ENCODE results near the gene C1R.

Gene C1R

GRCh38 chr12:7092229-7092985, at the start of gene C1R:
Gene C1R (minus strand): TSS chr12:7092445. CDS start chr12:7092388, 57 bp downstream.
- peak; percentile 65 for DNase-seq

DNA sequence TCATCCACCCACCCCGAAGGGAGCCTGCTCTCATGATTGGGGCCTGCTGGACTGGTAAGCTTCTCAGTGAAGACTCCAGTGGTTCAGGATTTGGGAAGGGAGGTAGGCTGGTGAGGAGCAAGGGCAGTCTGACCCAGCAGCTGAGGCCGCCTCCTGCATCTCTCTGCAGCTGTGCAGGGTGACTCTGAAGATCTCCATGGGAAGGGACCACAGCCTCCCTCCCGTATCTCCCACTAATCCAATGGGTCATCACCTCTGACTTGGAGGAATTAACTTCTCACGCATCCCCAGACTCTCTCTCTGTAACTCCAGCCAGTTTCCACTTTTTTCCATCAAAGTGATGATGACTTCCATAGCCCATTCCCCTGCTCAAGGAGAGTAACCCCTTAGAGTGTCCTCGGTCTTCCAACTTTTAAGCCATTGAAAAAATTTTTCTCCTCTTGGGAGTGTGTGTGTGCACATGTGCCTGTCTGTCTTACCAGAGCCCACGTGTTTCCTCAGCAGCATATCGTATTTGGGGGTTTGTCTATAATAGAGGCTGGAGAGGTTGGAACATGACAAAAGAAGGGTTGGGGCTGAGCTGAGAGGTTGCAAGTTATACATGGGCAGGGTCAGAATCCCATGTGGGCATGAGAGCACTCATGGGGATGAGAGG, 49.2 kb upstream of the C1R start:
- no peak for DNase-seq

GRCh38 chr12:7139200-7139599, 47.0 kb upstream of the C1R start:
- no peak for DNase-seq

GRCh38 chr12:7137908-7138307, 45.7 kb upstream of the C1R start:
- no peak for DNase-seq

- DNase-seq = no peak
These were observed 44.4 kb upstream of the C1R start for GRCh38 chr12:7136676-7137075.

GRCh38 chr12:7136071-7136470, 43.8 kb upstream of the C1R start:
- no peak for DNase-seq

GRCh38 chr12:7134396-7135166, 42.3 kb upstream of the C1R start:
- no peak for DNase-seq

DNA sequence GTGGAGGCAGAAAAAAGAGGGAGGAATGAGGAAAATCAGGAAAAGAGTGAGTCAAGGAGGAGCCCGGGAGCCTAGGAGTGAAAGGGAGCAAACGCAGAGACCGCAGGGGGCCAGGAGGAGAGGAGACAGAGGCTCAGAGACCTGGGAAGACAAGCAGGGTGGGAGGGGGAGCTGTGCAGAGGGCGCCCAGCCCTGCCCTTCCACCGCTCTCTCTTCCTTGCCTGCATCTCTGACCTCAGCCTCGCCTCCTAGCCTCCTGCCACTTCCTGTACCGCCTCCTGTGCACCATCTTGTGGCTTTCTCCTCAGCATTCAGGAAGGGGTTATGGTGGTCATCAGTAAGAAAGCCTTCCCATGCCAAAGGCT, 39.2 kb upstream of the C1R start:
- DNase-seq = peak; percentile 71

DNA sequence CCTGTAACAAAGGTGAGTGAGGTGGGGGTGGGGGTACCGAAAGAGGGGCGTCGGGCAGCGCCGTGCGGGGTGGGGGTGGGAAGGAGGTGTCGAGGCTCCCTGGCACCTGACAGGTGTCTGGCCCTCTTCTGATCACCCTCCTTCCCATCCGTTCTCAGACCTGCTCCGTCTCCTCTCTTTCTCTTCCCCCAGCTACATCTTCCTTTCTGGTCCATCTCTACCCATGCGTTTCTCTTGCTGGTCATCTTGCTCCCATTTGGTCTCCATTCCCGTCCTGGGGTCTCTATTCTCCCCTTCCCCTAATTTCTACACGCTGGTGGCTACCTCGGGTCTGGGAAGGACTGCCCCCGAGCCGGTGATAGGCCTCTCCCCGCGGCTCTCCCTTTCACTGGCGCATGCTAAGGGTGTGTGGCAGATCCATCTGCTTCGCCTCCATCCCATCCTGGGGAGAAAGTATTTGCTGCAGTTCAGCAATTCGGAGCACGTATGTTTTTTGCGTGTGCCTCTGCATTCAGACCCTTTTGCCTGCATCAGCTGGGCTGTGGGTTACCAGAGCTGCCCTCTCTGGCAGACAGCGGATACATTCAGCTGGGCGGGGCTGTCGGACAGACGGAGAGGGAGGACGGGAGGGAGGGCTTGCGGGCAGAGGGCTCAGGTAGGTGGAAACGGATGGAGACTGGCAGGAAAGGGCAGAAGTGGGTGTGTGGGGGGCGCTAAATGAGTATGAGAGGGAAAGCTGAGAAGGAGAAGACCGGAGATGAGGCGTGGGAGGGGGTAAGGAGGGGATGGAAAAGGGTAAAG, 38.7 kb upstream of the C1R start:
- peak; percentile 73 for DNase-seq

GRCh38 chr12:7129872-7130691, 37.8 kb upstream of the C1R start, which contains the start of gene CLSTN3:
Gene CLSTN3 (plus strand): TSS chr12:7130371. CDS start chr12:7130649, 278 bp downstream.
- peak; percentile 80 for DNase-seq

- no peak for DNase-seq
These were observed 37.1 kb upstream of the C1R start for GRCh38 chr12:7129287-7129871.

GRCh38 chr12:7128681-7129286, 36.5 kb upstream of the C1R start, which contains the start of gene RBP5:
Gene RBP5 (minus strand): TSS chr12:7128889. CDS start chr12:7128775, 114 bp downstream.
- DNase-seq = no peak

- no peak for DNase-seq
These were observed 35.8 kb upstream of the C1R start for GRCh38 chr12:7127916-7128626.

DNA sequence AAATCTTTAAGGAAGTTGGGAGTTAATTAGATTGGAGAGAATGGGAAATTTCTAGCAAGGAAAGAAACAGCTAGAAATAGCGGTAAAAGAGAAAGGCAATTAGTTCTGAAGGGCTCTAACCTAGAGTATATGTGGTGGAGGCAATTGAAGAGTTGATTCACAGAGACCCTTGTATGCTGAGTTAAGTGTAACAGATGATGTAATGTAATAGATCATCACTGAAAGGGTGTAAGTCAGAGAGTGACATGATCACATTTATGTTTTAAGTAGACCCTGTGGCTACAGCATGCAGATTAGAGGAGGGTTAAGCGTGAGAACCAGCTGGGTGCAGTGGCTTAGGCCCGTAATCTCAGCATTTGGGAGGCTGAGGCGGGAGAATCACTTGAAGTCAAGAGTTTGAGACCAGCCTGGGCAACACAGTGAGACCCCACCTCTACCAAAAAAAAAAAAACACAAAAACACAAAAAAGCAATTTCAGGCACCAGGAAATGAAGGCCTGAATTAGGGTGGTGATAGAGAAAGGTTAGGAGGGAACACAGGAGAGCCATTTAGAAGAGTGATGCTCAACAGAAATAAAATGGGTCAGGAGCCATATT, 33.5 kb upstream of the C1R start:
- DNase-seq = no peak

DNA sequence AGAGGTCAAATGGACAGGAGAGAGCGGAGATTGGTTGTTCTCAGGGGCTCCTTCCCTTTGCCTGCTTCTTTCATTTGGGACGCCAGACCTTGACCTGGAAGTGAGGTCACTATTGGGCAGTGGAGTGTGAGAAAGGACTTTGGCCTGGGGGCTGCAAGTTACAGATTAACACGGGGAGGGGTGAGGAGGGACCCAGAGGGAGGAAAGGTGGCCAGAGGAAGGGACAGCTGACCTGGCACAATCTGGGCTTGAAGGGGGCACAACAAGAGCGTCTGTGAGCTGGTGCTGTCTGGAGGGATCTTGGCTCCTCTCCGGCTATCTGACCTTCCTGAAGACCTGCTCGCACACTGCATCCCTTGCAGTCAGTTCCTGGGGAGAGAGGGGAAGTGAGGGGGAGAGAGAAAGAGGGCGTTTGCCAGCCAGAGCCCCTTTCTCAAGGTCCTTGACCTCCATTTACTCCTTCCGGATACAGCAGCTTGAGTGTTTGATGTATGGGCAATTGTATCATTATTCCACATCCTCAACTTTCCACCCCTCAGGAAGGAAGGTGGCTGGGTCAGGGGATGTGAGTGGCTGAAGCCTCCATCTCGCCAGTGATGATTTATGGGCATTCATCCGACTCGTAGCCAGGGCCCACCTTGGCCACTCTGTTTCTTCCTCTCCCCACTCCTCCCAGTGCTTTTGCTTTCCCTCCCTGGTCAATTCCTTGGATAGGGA, 31.7 kb upstream of the C1R start:
- no peak for DNase-seq

DNA sequence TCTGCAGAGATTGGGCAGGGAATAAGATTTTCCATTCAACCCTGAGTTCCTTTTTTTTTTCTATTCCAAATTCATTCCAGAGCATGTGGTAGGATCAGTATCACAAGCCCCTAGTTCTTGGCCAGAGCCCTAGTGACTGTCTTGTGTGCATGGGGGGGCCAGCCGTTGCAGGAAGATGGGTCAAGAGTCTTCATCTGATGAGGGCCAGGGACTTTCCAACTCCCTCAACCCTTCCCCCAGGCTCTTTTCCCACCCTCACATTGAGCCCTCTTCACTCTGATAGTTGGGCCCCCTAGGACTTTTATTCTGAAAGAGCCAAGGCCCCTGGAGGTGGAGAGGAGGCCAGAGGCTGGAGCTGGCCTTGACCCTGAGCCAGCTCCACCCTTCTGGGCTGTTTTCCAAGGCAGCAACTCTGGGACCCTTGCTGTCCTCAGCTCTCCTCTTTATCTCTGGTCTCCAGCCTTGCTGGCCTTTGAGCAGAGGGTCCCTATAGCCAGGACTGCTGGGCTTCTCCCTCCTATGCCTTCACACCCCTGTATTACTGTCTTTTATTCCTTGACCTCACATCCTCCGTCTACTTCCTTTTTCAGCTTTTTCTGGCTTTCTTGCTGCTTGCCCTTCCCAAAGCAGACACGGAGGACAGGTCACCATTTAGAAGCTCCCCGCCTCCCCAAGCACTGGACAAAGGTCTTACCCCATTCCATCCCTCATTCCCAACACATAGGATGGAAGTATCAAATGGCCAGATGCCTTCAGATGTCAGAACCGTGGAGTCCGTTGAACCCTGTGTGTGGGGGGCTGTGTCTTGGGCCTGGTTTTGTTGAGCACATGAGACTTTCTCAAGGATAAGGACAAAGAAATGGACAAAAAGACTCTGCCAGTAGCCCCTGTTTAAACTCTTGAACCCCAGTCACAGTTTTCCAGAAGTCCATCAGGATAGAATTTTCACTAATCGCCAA, 30.8 kb upstream of the C1R start:
- DNase-seq = no peak

GRCh38 chr12:7121324-7121723, 29.1 kb upstream of the C1R start:
- DNase-seq = no peak

DNA sequence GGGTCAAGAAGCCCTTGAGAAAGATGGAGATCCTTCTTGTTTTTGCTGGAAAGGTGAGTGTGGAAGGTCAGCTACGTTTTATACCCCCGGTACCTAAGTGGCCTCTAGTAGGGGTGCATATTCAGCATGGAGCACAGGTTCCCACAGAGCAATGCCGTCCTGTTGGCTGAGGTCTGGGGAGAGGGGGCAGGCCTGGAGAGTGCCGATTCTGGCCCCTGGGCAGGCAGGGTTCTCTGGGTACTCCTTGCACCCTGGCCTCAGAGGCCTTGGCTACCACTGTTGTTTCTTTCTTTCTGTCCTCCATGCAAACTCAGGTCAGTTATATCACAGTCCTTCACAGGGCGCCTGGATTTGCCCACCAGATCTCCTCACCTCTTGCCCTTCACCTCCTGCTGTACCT, 27.9 kb upstream of the C1R start:
- no peak for DNase-seq

All from activated CD4-positive, alpha-beta T cell treated with anti-CD3 and anti-CD28 coated beads, Interleukin-2, amount 50 U/mL, for 16 hours (primary cell).